Activated naive CD4-positive, alpha-beta T cell (primary cell): ENCODE measurements around the gene SSBP3.
A peak's percentile ranks its signal among the peaks of the same experiment; 100 is the strongest.

Source experiments
- DNase-seq, 4 experiments: peaks; one replicate each; lab custom pipeline; 2025; lab: John Stamatoyannopoulos, UW

The SSBP3 gene

DNA sequence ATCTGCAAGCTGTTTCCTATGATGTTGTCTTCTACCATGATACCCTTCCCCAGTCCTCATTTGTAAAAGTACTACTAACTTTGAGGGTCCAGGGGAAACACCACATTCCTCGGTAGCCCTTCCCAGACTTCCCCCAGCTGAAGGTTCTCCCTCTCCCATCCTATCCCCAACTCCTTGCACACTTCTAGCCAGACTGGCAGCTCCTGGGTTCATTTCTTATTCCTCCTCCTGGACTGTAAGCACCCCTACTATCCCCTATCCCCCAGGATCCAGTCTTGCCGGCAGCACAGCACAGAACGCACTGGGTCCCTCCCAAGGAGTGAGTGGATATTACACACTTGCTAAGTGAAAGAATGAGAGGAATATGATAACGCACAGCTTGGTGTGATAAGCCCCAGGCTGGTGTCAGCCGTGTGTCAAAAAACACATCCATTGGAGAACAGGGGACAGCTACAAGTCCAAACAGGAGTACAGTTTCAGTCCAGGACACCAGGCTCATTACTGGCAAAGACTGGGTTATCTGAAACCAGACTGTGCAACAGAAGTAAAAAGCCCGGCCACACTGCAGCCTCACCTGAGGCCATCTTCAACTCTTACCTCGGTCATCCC lies 100.2 kb downstream of the SSBP3 start:
- no peak for DNase-seq

DNA sequence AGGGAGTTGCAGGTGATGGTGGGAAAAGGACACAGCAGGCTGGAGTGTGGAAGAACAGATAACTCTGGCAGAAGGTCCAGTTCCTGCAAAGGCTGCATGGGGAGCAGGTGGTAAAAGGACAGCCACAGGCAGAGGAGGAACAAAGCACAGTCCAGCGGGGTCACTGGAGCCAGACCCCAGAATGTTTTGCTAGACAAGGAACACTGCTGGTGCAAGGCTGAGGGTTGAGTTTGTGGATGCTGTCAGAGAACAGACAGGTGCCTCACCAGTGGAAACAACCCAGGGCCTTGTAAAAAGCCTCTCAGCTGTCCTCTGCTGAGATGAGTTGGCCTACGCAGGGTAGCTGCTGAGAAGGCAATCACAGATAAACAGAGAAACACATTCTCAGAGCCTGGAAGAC lies 101.7 kb downstream of the SSBP3 start:
- no peak for DNase-seq

DNA sequence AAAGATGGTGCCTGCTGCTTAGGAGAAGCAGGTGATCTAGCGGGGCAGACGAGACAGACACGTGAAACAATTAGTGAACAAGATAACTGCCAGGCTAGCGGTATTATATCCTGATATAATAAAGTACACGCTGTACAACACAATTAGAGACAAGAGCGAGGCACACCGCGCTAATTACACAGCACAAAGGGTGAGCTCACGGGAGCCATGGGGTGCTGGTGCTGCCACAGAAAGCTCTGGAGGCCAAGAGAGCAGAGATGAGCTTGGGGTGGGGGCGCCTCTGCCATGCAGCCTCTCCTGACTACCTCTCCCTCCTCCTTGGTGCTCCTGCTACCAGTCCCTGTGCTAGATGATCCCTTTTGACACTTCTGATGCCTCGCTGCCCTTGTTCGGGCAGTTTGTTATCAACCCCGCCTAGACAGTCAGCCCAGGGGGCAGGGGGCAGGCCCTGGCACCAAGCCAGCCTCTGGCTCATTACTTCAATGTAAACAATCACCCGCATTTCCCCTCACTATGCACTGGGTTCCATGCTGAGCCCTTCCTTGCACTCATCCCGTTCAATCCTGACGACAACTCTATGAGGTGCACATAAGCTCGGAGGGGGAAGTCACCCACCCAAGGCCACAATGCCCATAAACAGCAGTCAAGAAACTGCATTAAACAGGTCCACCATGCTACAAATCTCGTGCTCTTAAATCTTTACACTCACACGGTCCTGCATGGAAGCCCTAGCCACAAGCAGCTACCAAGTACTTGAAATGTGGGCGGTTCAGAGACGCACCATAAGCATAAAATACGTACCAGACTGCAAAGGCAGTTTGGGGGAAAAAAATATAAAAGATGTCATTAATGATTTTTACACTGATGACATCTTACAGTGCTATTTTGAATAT lies 103.0 kb downstream of the SSBP3 start:
- DNase-seq, result no peak

DNA sequence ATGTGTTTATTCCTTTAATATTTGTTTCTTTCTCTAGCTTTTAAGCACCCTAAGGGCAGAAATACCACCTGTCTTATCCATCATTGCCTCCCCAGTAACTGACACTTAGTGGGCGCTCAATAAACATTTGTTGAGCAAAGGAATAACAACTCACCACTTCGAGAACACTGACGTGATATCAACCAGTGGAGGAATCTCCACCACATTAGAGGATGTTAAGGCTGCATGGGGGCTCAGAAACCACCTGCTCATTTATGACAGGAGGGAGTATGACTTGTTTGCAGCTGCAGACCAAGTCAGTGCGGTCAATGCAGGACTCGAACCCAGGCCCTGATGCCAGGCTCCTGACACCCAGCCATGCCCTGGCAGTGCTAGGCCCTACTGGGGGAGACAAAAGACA lies 103.6 kb downstream of the SSBP3 start:
- DNase-seq, result no peak

DNA sequence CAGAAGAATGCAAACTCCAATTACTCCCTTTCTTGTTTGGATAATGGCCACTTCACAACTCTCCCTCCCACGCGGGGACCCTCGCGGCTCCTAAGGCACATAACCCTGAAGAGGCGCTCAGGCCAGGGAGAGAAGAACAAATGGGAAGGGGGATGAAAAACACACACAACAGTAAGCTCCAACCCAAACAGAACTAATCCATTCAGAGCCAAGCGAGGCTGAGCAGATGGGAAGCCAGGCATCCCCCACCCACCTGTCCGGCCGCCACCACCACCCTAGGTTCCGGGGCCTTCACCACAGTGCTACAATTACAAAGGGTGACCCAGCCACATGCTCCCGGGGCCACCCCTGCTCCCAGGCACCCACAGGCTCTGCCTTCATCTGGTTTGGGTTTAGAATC lies 104.7 kb downstream of the SSBP3 start:
- no peak for DNase-seq

DNA sequence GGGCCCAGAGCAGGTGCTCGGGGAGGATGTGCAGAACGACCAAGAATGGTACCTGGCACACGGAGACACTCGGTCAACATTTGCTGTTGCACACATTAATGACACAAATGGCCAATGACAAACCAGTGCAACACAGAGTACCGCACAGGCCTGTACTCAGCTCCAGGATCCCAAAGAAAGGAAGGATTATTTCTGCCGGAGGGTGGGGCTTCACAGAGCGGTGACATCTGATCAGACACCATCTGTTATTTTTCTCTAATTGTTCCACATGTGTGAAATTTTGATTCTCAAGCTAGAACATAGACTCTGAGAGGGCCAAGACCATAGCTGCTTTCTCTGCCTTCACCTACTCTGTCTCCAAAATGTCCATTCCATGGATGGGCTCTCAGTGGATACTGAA lies 105.8 kb downstream of the SSBP3 start:
- DNase-seq, result no peak

DNA sequence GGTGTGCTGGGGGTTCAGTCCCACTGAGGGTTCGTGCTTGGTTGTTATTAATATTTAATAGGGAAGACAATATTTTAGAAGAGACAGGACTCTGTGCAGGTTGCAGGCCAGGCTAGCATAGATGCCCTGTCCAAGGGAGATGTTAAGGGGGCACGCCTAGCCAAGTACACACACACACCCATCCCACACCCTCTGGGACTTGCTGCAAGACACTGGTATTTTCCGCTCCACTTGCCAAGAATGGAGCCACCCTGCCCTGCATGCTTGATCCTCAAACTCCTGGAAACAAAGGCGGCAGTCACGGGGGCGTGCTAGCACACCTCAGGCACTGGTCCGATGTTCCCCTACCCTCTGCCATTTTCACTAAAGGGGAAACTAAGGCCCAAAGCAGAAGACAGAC lies 107.2 kb downstream of the SSBP3 start:
- DNase-seq, result no peak

DNA sequence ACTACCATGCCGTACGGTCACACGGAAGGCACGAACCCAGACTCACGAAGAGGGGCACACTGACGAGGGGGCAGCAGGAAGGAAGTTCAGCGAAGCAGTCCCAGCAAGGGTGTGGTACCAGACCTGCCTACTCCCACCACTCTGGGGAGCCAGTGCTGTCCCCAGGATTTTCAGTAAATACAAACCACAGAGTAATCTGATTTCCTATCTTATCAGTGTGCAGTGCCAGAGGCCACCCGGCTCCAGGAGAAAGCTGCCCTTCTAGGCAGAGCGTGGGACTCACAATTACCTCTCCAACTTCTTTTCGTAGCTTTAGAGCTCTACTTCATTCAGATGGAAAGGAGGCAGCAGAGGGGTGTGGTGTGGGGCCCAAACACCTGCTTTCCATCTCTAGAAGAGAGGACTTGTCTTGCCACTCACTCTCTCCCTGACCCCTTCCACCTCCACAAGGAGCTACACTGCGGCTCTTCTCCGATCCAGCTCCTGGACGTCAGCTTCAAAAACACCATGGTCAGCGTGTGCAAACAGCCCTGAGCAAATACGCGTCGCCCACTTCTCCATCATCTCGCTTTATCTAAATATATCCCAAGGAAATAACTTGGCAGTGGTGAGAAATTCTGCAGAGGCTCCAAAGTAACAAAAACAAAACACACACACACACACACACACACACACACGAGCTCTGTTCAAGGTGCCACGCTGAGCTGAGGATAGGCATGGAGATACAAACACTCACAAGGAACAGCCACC lies 107.7 kb downstream of the SSBP3 start:
- no peak for DNase-seq

DNA sequence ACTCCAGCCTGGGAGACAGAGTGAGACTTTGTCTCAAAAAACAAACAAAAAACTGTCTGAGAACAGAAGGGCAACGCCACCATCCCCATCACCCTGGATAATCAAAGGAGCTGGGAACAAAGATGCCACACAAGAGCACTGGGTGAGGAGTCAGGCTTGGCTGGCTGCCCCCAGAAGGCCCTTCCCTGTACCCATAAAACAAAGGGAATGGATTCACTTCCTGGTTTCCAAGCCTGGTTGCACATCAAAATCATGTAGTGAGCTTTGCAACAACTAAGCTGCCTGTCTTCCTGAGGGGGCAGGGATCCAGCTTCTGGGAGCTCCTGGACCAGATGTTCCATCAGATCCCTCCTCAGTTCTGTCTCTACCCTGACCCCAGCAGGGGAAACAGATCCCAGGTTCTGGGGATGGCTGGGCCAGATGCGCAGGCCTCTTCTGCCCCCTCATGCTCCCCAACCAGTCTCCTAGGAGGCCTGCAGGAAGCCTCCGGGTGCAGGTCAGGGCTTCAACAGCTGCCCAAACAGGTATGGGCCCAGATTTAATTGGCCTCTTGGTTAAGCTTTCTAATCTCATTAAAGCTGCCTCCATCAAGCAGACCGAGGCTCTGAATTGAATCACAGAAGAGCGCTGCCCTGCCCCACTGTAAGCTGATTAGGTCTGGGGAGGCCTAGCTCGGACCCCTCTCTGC lies 108.5 kb downstream of the SSBP3 start:
- DNase-seq, result no peak

DNA sequence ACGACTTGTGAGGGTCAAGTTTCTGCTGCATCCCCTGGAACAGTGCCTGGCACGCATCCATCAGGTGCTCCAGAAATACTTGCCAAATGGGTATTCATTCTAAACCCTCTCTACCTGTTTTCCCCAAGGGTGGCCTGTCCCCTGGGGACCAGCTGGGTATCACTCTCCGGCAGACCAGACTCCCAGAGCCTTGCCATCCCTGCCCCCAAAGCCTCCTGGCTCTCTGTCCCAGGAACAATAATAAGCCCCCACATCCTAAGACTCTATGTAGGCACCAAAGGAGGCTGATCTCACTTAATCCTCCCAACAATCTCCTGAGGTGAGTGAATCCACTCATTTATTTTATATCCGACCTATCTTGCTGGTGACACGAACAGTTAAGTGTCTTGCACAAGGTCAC lies 109.5 kb downstream of the SSBP3 start:
- no peak for DNase-seq

DNA sequence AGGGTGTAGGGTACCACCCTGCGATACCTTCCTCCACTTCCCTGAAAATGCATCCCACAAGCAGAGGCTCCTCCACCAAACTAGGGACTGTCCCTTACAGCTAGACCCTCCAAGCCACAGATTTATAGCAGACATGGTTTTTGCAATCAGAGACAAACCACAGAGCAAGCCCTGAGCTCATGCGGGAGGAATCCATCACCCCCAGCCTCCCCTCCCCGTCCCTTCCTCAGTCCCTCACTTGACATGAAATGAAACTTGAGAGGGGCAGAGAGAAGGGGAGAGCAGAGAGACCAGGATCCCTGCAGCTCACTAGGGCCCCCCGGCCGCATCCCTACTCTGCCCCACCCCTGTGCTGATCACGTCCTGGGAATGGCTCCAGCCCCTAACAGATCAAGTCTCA lies 111.3 kb downstream of the SSBP3 start:
- no peak for DNase-seq

DNA sequence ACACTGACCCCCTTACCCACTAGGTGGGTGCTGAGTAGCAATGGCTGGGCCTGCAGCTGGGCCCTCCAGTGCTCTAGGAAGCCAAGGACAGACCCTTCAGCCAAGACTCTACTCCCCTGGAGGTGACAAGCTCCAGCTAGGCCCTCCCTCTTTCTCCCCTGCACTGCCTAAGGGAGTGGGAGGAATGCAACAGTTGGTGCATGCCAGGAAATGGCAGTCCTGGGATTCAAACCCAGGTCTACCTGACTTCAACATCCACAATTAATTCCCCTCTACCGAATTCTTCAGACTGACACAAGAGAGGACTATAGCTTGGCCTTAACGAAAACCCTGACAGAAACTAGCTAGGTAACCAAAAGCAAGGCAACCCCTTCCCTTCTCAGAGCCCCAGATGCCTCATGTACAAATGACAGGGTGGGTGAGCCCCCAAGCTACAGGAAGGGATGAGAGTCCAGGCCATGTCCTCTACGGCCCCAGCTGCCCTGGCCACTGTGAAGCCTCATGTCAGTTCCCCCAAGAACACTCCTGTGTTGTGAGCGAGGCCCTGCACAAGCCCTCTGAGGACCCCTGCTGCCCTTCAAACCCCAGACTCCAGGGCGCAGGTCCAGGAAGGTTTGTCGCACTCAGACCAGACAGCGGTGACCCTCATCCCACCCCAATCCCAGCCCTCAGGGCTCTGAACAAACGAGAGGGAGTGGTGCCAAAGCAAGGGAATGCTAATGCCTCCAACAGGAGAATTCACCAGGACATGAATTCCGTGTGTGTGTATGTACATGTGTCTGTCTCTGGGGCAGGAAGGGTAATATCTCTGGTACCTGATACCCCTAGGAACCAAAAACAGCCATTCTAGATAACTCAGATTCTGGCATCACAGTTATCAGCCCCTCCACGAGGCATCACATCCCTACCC lies 113.9 kb downstream of the SSBP3 start:
- no peak for DNase-seq

DNA sequence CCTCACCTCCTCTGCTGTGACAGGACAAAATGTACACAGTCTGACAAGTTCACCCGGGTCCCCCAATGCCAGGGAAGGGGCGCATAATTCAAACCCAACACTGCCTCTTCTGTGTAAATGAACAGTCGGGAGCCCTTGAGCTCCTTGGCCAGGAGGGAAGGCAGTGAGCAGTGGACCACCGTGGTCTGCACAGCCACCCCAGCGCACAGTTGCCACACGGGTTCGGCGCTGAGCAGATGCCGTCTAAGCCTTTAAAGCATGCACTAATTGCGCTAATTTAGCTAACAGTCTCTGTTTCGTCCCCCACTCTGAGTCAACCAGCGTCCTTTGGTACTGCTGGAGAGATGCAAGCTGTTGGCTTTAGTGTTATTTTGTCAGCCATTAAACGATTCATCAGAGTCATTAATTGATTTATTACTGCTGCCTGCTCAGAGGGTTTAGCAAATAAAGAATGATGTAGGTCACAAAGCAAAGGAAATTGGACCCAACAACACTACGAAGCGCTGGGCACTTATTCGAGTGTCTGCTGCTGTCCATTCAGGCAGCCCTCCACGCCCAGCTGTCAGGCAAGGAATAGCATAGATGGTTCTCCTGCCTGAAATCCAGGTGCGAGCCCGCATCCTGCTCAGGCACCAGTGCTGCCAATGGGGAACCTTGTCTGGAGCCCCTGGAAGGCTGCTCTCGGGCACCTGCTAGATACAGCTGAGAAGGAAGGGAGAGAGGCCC lies 114.8 kb downstream of the SSBP3 start:
- no peak for DNase-seq

DNA sequence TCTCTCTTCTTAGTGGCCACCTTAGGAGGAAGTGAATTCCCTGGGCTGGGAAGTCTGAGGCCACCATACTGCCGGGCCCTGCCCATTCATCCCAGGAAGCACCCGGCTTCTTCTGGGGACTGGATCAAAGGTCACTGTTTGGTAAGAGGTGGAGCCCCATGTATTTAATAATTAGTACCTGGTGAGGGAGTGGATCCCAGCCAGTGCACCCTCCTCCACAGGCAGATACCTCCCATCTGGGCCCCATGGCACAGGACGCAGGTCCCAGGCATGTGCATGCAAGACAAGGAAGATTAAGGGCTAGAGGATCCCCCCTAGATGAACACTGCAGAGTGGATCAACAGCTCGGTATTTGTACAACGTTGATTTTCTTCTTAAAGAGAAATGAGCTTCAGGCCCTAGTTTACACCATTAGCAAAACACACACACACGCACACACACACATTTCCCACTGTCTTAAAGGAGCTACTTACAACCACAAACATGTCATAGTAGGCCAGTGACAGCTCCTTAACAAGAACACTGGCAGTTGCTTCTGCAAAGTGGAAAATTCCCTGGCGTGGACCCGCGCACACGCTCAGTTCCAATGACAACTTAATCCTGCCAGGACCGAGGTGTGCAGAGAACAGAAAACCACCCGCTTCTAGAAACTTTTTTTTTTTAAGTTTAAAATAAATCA lies 115.5 kb downstream of the SSBP3 start:
- no peak for DNase-seq

DNA sequence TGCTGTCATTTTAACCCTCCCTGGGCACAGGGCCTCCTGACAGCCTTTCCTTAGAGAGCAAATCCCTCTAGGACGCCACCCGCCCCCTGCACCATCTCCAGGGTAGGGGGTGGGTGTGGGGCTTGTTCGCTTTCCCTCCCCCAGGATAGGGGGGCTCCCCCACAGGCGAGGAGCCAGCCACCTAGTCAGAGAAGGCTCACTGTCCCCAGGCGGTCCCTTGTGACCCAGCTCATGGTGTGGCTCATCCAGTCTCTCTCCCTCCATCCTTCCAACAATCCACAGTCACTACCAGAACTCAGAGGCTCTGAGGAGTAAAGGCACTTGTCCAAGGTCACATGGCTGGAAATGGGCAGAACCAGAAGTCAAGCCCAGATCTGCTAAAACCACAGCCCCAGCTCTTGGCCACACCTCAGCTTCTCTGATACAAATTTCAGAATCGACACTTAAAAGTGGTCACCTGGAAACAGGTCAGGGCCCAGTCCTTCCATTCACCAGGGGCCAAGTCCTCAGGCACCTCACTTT lies 116.4 kb downstream of the SSBP3 start:
- no peak for DNase-seq

DNA sequence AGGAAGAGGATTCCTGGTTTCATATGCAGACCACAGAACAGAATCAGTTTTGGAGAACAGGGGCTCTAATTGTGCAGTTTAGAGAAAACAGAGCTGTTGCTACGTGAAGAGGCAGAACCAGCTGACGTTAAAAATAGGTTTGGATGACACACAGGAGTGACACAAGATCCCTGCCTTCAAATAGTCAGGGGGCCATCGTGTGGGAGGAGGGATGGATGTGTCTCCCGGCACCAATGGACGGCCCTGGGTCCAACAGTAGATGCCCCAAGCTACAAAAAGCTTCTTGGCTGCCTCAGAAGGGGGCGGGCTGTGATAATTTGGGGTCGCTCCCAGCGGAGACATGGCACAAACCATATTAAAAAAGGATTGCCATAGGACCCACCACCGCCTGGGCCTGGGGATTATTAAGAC lies 118.4 kb downstream of the SSBP3 start:
- no peak for DNase-seq

DNA sequence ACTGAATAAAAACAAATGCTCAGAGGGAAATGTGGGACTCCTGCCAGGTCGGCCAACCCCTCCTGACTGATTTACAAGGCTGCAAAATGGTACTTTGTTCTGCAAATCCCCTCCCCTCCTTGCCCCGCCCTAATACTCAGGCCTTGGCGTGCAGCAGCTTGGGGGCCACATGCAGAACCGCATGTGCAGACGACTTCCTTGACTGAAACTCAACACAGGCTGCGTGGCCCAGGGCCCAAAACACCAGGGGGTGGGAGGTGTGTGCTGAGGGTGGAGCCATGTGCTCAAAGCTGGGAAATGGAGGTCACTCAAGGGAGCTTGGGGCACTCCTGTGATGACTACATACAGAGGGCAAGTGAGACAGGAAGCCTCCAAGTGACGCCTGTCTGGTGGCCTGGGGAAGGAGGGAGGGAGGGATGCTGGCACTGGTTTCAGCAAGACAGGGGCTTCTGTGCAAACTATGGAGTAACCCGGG lies 119.0 kb downstream of the SSBP3 start:
- peak in 3 of 4 experiments; percentile 14 to 59 (median 49) for DNase-seq

DNA sequence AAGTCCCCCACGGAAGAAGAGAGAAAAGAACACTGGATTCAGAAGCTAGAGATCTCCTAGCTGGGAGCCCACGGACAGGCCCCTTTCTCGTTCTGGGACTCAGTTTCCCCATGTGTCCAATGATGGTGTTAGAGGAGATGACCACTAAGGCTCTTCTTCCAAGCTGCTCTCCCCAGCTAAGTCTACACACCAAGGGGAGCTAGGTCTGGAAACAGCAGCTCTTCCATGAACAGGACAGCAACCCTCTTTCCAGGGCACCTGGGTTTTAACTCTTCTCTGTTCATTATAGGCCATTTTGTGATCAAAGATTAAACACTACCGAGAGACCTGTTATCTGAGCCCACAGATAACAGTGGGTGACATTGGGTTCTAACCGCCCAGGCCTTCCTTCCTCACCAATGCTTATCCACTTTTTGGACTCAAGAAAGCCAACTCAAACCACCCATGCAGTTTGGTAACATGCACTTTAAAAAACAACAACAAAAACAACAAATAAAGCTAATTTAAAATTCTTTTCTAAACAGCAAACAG lies 120.3 kb downstream of the SSBP3 start:
- DNase-seq, result no peak
